Brain microvascular endothelial cell (primary cell): ENCODE data around the gene CRB3.

Experiments used
- DNase-seq: peaks from one replicate; pipeline ENCODE4 v3.0.0-alpha.2; 2020
- H3K27ac ChIP-seq: fragments of 250-450 bp; sonication (Bioruptor Pico); 2 replicates; pipeline ENCODE4 v1.5.1; 2020; ENCODE audit warnings: mild to moderate bottlenecking, moderate library complexity
- H3K27me3 ChIP-seq: fragments of 250-450 bp; sonication (Bioruptor Pico); replicated peaks from 2 replicates; pipeline ENCODE4 v1.5.1; 2020; ENCODE audit warnings: mild to moderate bottlenecking
- H3K36me3 ChIP-seq: fragments of 250-450 bp; sonication (Bioruptor Pico); replicated peaks from 2 replicates; pipeline ENCODE4 v1.5.1; 2020; ENCODE audit warnings: mild to moderate bottlenecking
- H3K4me3 ChIP-seq: 2 replicates; pipeline ENCODE4 v1.5.1; 2011; ENCODE audit warnings: low read depth, mild to moderate bottlenecking, control low read depth, low read length, moderate library complexity
- in situ Hi-C: cut with HindIII; loops from 2 replicates; pipeline ENCODE4 v1.10.0; 2017; ENCODE audit warnings: low sequenced_read_pairs, low pct_ligation_motif_present
- TF ChIP-seq, protein P1 (sequence below): IDR thresholded peaks from 2 replicates; pipeline ENCODE4 v1.5.1; 2011; ENCODE audit warnings: low read depth, mild to moderate bottlenecking, moderate library complexity, low read length, control low read depth, inconsistent platforms; ENCODE audit errors: missing control alignments

The CRB3 gene

GRCh38 chr19:6491802-6492592 lies 27.9 kb downstream of the CRB3 start:
- H3K36me3 ChIP-seq, result no peaks in the 10 kb centered on the region
- H3K4me3 ChIP-seq, result no peak overlapping the region
- no peak for DNase-seq
- H3K27me3 ChIP-seq, result no peaks in the 10 kb centered on the region
- in situ Hi-C loops, result no loop called here
- no peak overlapping the region for H3K27ac ChIP-seq
- TF ChIP-seq, protein P1, sequence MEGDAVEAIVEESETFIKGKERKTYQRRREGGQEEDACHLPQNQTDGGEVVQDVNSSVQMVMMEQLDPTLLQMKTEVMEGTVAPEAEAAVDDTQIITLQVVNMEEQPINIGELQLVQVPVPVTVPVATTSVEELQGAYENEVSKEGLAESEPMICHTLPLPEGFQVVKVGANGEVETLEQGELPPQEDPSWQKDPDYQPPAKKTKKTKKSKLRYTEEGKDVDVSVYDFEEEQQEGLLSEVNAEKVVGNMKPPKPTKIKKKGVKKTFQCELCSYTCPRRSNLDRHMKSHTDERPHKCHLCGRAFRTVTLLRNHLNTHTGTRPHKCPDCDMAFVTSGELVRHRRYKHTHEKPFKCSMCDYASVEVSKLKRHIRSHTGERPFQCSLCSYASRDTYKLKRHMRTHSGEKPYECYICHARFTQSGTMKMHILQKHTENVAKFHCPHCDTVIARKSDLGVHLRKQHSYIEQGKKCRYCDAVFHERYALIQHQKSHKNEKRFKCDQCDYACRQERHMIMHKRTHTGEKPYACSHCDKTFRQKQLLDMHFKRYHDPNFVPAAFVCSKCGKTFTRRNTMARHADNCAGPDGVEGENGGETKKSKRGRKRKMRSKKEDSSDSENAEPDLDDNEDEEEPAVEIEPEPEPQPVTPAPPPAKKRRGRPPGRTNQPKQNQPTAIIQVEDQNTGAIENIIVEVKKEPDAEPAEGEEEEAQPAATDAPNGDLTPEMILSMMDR, result no peak

DNA sequence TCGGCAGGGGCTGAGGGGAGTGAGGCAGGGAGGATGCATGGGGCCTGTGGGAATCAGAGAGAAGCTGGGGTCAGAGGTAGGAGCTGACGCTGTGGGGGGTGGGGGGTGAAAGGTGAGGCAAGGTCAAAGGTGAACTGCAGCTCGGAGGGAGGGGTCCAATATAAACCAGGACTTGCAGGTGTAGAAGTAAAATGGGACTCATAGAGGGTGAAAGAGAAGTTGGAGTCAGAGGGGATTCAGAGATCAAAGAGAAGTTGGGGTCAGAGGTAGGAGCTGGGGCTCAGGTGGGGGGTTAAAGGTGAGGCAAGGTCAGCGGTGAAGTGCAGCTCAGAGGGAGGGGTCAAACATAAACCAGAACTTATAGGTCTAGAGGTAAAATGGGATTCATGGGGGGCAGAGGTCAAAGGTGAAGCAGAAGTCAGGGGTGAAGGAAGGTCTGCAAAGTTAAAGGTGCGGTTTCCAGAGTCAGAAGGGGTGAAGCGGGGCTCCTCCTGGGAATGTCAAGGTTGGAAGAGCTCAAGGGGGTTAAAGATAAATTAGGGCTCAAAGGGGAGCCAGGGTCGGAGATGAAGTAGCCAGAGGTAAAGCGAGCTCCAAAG lies 30.5 kb downstream of the CRB3 start:
- in situ Hi-C loops, result no loop called here

GRCh38 chr19:6495947-6496346 lies 31.9 kb downstream of the CRB3 start:
- H3K27me3 ChIP-seq, result no peaks in the 10 kb centered on the region
- no peak overlapping the region for H3K4me3 ChIP-seq
- no peaks in the 10 kb centered on the region for H3K36me3 ChIP-seq
- in situ Hi-C loops, result no loop called here
- no peak overlapping the region for H3K27ac ChIP-seq
- DNase-seq, result no peak
- TF ChIP-seq, protein P1, result no peak

More for the DNA sequence above, 30.5 kb downstream of the CRB3 start:
- Histone ChIP-seq H3K27ac (no peak overlapping the region), H3K27me3 (no peaks in the 10 kb centered on the region), H3K4me3 (no peak overlapping the region), H3K36me3 (no peaks in the 10 kb centered on the region)
- TF ChIP-seq, protein P1, result no peak
- no peak for DNase-seq

DNA sequence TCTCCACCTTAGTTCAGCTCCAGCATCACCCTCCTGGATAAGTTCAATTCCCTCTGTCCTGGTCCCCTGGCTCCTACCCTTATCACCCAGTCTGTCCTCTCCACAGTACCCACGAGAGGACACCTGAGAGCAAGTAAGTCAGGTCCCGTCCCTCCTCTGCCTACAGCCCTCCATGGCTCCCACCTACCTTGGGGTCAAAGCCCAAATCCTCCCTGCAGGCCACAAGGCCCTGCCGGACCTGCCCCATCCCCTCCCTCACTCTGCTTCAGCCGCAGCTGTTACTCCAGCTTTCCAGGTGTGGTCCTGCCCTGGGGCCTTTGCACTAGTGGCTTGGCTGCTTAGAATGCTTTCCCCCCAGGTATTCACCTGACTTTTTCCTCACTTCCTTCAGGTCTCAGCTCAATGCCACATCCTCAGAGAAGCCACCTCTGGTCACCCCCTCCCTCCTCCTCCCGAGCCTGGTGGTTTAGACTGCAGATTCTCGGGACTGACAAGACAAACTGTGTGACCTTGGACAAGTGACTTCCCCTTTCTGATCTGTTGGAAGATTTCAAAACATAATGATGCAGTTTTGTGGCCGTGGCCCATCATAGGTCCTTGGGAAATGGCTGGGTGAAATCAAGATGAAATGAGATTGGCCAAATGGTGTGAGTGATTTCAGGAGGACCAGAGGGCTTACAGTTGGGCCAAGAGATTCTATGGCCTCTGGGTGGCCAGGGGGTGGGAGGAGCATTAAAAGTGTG lies 34.4 kb downstream of the CRB3 start:
- Histone ChIP-seq H3K27ac (no peak overlapping the region), H3K27me3 (peaks cover 12% of the 10 kb centered on the region), H3K36me3 (no peaks in the 10 kb centered on the region), H3K4me3 (no peak overlapping the region)
- in situ Hi-C loops, result no loop called here
- DNase-seq, result no peak
- TF ChIP-seq, protein P1, result no peak

- in situ Hi-C loops, result no loop called here
- peaks cover 12% of the 10 kb centered on the region for H3K27me3 ChIP-seq
- TF ChIP-seq, protein P1, result no peak
- no peaks in the 10 kb centered on the region for H3K36me3 ChIP-seq
- DNase-seq, result no peak
- no peak overlapping the region for H3K27ac ChIP-seq
- no peak overlapping the region for H3K4me3 ChIP-seq
These were observed 35.1 kb downstream of the CRB3 start for GRCh38 chr19:6499052-6499790.
